ENCODE results near the gene TPRN. TPM values are rescaled to one million over a fixed set of nuclear protein-coding genes. Genes with fewer than 3 reads are reported as not detected.
A peak's percentile ranks its signal among the peaks of the same experiment; 100 is the strongest.

Gene TPRN, protein sequence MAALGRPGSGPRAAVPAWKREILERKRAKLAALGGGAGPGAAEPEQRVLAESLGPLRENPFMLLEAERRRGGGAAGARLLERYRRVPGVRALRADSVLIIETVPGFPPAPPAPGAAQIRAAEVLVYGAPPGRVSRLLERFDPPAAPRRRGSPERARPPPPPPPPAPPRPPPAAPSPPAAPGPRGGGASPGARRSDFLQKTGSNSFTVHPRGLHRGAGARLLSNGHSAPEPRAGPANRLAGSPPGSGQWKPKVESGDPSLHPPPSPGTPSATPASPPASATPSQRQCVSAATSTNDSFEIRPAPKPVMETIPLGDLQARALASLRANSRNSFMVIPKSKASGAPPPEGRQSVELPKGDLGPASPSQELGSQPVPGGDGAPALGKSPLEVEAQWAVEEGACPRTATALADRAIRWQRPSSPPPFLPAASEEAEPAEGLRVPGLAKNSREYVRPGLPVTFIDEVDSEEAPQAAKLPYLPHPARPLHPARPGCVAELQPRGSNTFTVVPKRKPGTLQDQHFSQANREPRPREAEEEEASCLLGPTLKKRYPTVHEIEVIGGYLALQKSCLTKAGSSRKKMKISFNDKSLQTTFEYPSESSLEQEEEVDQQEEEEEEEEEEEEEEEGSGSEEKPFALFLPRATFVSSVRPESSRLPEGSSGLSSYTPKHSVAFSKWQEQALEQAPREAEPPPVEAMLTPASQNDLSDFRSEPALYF
- polyA plus RNA-seq (2012; ENCODE audit: low read depth, missing spikeins) = 5.1 TPM

DNA sequence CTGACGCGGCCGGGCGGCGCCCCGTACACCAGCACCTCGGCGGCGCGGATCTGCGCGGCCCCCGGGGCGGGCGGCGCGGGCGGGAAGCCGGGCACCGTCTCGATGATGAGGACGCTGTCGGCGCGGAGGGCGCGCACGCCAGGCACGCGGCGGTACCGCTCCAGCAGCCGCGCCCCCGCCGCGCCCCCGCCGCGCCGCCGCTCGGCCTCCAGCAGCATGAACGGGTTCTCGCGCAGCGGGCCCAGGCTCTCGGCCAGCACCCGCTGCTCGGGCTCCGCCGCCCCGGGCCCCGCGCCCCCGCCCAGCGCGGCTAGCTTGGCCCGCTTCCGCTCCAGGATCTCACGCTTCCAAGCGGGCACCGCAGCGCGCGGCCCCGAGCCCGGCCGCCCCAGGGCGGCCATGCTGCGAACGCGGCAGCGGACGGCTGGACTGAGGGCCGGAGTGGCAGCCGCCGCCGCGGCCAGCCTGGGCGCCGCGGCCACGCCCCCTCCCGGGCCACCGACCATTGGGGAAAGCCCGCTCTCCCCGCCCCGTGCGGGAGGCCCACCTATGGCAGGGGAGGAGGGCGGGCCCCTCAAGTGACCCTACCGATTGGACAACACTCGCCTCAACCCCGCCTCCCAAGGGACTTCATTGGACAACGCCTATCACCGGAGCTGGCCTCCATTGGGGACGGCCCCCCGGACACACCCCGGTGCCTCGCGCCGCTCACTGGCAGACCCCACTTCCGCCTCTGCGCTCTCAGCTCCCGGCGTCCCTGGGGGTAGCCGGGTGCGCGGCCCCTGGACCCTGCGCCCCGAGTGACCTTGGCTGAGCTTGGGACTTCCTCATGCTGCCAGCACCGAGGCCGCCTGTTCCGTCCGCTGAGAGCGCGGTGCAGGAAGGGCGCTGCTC, at the start of gene TPRN:
TPRN (minus strand) TSS at position 431 of the 894 bp plus-strand sequence; CDS start at position 401, 30 bp downstream.
- DNase-seq (ENCODE audit: insufficient read length, low spot score) = peak; percentile 100
- TF ChIP-seq POLR2A (IDR thresholded peaks at IDR 0.05; ENCODE audit: low read depth, low read length) = peak; percentile 80
- TF ChIP-seq PAX5 (IDR thresholded peaks at IDR 0.05; ENCODE audit: insufficient read depth, low read length, severe bottlenecking) = peak; percentile 91
- peak; percentile 70; the same call in 1 of the 2 replicates for TF ChIP-seq POLR2AphosphoS5 (IDR thresholded peaks at IDR 0.05; ENCODE audit: low read depth, low read length)
- TF ChIP-seq SPI1 (IDR thresholded peaks at IDR 0.05; ENCODE audit: low read depth, low read length) = peak; percentile 63
- TF ChIP-seq TAF1 (IDR thresholded peaks at IDR 0.05; ENCODE audit: low read depth, low read length) = peak; percentile 88
- no peak for TF ChIP-seq POU2F2 (IDR thresholded peaks at IDR 0.05; ENCODE audit: low read depth, low read length)
- peak; percentile 99 for FAIRE-seq

DNA sequence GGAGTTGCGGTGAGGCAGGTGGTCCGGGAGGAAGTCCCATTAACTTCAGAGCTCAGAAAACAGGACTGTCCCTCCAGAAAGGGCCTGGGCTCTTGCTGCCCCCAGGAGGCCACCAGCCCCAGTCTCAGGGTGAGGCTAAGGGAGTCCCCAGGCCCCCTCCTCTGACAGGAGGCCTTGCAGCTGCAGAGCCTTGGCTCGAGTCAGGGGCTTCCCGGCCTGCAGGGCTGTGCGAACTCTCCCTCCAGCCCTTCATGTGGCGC, 47.3 kb upstream of the TPRN start:
- DNase-seq (ENCODE audit: insufficient read length, low spot score) = no peak
- TF ChIP-seq POLR2AphosphoS5 (IDR thresholded peaks at IDR 0.05; ENCODE audit: low read depth, low read length) (no peak), TAF1 (IDR thresholded peaks at IDR 0.05; ENCODE audit: low read depth, low read length) (no peak), POLR2A (IDR thresholded peaks at IDR 0.05; ENCODE audit: low read depth, low read length) (no peak), PAX5 (IDR thresholded peaks at IDR 0.05; ENCODE audit: insufficient read depth, low read length, severe bottlenecking) (no peak), POU2F2 (IDR thresholded peaks at IDR 0.05; ENCODE audit: low read depth, low read length) (no peak), SPI1 (IDR thresholded peaks at IDR 0.05; ENCODE audit: low read depth, low read length) (no peak)
- no peak for FAIRE-seq

DNA sequence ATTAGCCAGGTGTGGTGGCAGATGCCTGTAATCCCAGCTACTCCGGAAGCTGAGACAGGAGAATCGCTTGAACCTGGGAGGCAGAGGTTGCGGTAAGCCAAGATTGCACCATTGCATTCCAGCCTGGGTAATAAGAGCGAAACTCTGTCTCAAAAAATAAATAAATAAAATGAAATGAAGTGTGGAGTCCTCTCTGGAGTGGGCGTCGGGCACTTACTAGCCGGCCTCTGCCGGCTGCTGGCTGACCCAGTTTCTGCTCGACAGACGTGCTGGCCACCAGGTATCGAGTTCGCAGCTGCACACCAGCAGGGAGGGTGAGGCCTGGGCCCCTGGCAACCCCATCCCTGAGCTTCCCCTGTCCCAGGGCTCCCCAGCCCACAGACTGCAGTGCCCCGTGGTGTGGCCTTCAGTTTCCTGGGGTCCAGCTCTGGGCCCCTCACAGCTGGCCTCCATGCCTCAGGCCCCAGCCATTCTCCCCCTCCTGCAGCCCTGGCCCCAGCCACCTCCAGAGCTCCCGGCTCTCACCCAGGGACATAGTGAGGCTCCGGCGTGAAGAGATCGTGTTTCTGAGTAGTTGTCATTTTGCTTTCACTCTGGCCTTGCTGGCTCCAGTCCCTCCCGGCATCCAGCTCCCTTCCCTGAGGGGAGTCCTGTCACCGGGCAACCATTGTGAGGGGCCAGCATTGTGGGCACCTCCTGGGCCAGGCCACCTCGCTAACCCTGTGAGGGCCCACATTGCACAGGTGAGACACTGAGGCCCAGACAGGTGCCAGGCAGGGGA, 46.8 kb upstream of the TPRN start:
- TF ChIP-seq TAF1 (IDR thresholded peaks at IDR 0.05; ENCODE audit: low read depth, low read length) (no peak), POLR2A (IDR thresholded peaks at IDR 0.05; ENCODE audit: low read depth, low read length) (no peak), PAX5 (IDR thresholded peaks at IDR 0.05; ENCODE audit: insufficient read depth, low read length, severe bottlenecking) (no peak), POU2F2 (IDR thresholded peaks at IDR 0.05; ENCODE audit: low read depth, low read length) (no peak), POLR2AphosphoS5 (IDR thresholded peaks at IDR 0.05; ENCODE audit: low read depth, low read length) (no peak), SPI1 (IDR thresholded peaks at IDR 0.05; ENCODE audit: low read depth, low read length) (no peak)
- no peak for DNase-seq (ENCODE audit: insufficient read length, low spot score)

DNA sequence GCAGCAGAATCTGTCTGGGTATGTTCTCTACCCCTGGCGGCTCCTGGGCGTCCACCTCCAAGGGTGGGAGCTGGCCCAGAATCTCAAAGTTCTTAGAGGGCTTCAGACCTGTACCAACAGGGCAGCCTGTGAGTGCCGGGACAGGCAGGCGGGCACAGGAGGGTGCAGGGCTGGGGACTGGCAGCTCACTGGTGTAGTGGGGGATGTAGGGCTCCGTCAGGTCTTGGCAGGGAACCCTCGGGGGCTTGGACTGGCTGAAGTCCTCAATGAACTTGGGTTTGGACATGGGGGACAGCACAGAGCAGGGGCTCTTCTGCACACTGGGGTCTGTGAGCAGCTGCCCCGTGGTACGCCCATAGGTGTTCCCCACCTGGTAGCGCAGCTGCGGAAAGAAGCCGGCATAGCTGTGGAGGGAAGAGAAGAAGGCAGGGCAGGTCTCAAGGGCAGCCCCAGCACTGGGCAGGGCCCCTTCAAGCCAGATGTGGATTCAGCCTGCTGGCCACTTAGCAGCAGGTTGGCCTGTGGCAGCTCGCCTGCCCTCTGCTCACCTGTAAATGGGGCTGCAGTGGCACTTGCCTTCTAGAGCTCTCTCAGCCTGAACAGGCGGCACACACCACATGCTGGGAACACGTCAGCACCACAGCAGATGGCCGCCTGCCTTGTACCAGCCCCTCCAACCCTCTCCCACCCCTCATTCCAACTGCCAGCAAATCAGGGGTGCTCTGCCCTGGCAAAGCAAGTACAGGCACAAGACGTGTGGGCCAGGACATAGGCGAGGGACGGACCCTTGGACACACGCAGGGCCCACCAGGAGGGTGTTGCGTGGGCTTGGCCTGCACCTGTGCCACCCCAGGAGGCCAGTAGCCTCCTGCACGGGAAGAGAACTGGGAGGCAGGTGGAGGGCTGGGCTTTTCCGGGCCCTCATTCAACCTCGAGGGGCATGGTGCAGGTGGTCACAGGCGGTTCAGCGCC, 45.2 kb upstream of the TPRN start:
- no peak for DNase-seq (ENCODE audit: insufficient read length, low spot score)
- FAIRE-seq = no peak
- TF ChIP-seq POLR2AphosphoS5 (IDR thresholded peaks at IDR 0.05; ENCODE audit: low read depth, low read length) (no peak), POLR2A (IDR thresholded peaks at IDR 0.05; ENCODE audit: low read depth, low read length) (no peak), POU2F2 (IDR thresholded peaks at IDR 0.05; ENCODE audit: low read depth, low read length) (no peak), TAF1 (IDR thresholded peaks at IDR 0.05; ENCODE audit: low read depth, low read length) (no peak), SPI1 (IDR thresholded peaks at IDR 0.05; ENCODE audit: low read depth, low read length) (no peak), PAX5 (IDR thresholded peaks at IDR 0.05; ENCODE audit: insufficient read depth, low read length, severe bottlenecking) (no peak)

More for the DNA sequence above, 46.8 kb upstream of the TPRN start:
- FAIRE-seq = no peak

DNA sequence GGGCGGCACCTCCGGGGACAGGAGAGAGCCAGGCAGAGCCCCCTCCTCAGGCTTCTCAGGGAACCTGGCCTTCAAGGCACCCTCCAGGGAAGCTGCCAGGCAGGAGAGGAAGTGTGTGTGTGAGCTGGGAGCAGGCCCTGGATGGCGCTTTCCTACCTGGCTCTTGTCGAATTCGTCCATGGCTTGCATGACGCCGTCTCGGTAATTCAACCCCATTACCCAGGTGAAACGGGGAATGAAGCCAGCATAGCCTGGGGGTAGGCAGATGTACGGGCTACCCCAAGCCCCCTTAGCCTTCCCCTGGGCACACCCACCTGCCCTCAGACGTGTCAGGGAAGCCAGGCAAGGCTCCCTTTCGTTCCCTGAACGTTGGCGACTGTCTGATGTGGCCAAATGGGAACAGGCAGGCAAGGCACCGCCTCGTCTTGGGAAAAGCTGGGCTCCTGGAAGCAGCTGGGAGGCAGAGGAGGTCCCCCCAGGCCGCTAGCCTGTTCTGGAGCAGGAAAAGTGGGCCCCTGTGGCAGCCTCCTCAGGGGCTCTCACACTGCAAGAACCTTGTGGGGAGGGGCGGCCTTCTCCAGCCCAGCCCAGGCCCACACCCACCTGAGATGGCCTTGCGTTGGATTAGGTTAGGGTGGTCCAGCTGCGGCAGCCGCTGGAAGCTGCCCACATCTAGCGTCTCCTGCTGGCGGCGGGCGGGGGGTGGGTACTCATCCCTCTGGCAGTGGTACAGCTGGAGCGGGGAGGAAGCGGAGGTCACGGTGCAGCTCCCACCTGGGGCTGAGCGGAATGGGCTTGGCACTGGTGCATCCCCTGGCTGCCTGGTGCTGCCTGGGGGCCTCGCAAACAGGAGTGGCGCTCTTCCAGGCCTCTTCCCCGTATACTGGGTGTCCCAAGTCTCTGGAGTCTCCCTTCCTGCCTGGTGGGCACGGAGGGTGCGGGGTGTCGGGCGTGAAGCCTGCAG, 44.2 kb upstream of the TPRN start:
- TF ChIP-seq POLR2A (IDR thresholded peaks at IDR 0.05; ENCODE audit: low read depth, low read length) (peak; percentile 76; the same call in 1 of the 2 replicates), PAX5 (IDR thresholded peaks at IDR 0.05; ENCODE audit: insufficient read depth, low read length, severe bottlenecking) (no peak), POLR2AphosphoS5 (IDR thresholded peaks at IDR 0.05; ENCODE audit: low read depth, low read length) (peak; percentile 26)
- FAIRE-seq = peak; percentile 61
- DNase-seq (ENCODE audit: insufficient read length, low spot score) = no peak

DNA sequence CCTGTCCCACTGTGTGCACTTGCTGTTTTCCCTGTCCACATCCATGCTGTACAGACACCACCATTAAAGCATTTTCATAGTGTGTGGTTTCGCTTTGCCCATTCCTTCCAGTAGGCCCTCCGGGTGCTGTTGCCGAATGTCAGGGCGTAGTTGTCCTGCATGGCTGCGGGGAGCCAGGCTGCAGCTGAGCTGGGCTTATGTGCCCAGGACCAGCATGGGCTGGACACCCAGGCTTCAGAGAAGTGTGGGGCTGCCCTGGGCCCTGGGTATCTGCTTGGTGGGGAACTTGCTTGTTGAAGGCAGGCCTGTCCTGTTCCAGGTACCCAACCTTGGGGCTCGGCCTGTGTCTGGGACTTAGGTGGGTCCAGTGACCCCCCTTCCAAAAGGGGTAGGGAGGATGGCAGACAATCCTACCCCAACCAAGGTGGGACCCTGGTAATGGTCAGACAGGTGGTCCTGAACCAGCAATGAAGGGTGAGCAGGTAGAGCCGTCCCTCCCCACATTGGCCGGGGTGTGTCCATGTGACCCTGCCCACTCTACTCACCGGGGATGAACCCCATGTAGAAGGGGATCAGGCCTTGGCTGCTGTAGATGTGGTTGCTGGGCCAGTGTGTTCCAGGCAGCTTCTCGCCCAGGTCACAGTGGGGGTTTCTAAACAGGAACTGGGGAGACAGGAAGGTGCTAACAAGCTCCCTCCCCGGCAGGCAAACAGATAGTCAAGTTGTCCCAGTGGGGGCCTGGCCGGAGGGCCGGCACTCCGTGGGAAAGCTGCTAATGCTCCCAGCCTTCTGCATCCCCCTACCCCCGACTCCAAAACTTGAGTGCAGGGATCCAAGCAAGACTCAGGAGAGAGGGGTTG, 43.3 kb upstream of the TPRN start:
- FAIRE-seq (peak; percentile 13), DNase-seq (ENCODE audit: insufficient read length, low spot score) (no peak)
- peak; percentile 84 for TF ChIP-seq POLR2A (IDR thresholded peaks at IDR 0.05; ENCODE audit: low read depth, low read length)
- no peak for TF ChIP-seq TAF1 (IDR thresholded peaks at IDR 0.05; ENCODE audit: low read depth, low read length)
- peak; percentile 71; the same call in 1 of the 2 replicates for TF ChIP-seq POLR2AphosphoS5 (IDR thresholded peaks at IDR 0.05; ENCODE audit: low read depth, low read length)
- TF ChIP-seq SPI1 (IDR thresholded peaks at IDR 0.05; ENCODE audit: low read depth, low read length) = peak; percentile 20; the same call in 1 of the 2 replicates
- TF ChIP-seq PAX5 (IDR thresholded peaks at IDR 0.05; ENCODE audit: insufficient read depth, low read length, severe bottlenecking) = no peak
- peak; percentile 27; the same call in 1 of the 2 replicates for TF ChIP-seq POU2F2 (IDR thresholded peaks at IDR 0.05; ENCODE audit: low read depth, low read length)

All from GM12891 (cell line).